Measurements from ENCODE around the gene UBALD2.

The UBALD2 gene

GRCh38 chr17:76272541-76273444 is 7.6 kb downstream of the UBALD2 start:
- H3K27ac ChIP-seq (ENCODE audit: insufficient read depth, low read depth, low read length, poor library complexity, severe bottlenecking) = peak overlapping the region; percentile 3
- 86 to 87% methylated on average over 19 of the region's 19 CpGs for WGBS, 2 experiments
- peaks cover 26% of the 10 kb centered on the region for H3K4me1 ChIP-seq (ENCODE audit: control insufficient read depth, insufficient read depth, low read length)
- H3K9me3 ChIP-seq (ENCODE audit: control insufficient read depth, low read length) = no peaks in the 10 kb centered on the region
- no peaks in the 10 kb centered on the region for H3K36me3 ChIP-seq (ENCODE audit: control insufficient read depth, insufficient read depth, low read length)
- no peaks in the 10 kb centered on the region for H3K27me3 ChIP-seq (ENCODE audit: control insufficient read depth, insufficient read depth, low read length, poor library complexity, severe bottlenecking)
- H3K4me3 ChIP-seq (ENCODE audit: insufficient read depth, low read depth, low read length) = no peak overlapping the region

- Histone ChIP-seq H3K4me1 (ENCODE audit: control insufficient read depth, insufficient read depth, low read length) (peaks cover 19% of the 10 kb centered on the region), H3K36me3 (ENCODE audit: control insufficient read depth, insufficient read depth, low read length) (no peaks in the 10 kb centered on the region), H3K4me3 (ENCODE audit: insufficient read depth, low read depth, low read length) (no peak overlapping the region), H3K27ac (ENCODE audit: insufficient read depth, low read depth, low read length, poor library complexity, severe bottlenecking) (no peak overlapping the region), H3K9me3 (ENCODE audit: control insufficient read depth, low read length) (no peaks in the 10 kb centered on the region), H3K27me3 (ENCODE audit: control insufficient read depth, insufficient read depth, low read length, poor library complexity, severe bottlenecking) (no peaks in the 10 kb centered on the region)
- 91 to 93% methylated on average over 26 of the region's 26 CpGs for WGBS, 2 experiments
Observed at GRCh38 chr17:76273445-76274111, 8.4 kb downstream of the UBALD2 start.

GRCh38 chr17:76274112-76274956 is 9.2 kb downstream of the UBALD2 start:
- Histone ChIP-seq H3K9me3 (ENCODE audit: control insufficient read depth, low read length) (no peaks in the 10 kb centered on the region), H3K36me3 (ENCODE audit: control insufficient read depth, insufficient read depth, low read length) (no peaks in the 10 kb centered on the region), H3K4me1 (ENCODE audit: control insufficient read depth, insufficient read depth, low read length) (peaks cover 15% of the 10 kb centered on the region), H3K4me3 (ENCODE audit: insufficient read depth, low read depth, low read length) (no peak overlapping the region), H3K27ac (ENCODE audit: insufficient read depth, low read depth, low read length, poor library complexity, severe bottlenecking) (no peak overlapping the region), H3K27me3 (ENCODE audit: control insufficient read depth, insufficient read depth, low read length, poor library complexity, severe bottlenecking) (no peaks in the 10 kb centered on the region)
- WGBS, 2 experiments = 90% methylated on average over 21 of the region's 21 CpGs

GRCh38 chr17:76275382-76276068 is 10.4 kb downstream of the UBALD2 start:
- H3K9me3 ChIP-seq (ENCODE audit: control insufficient read depth, low read length) = no peaks in the 10 kb centered on the region
- no peak overlapping the region for H3K4me3 ChIP-seq (ENCODE audit: insufficient read depth, low read depth, low read length)
- no peak overlapping the region for H3K27ac ChIP-seq (ENCODE audit: insufficient read depth, low read depth, low read length, poor library complexity, severe bottlenecking)
- H3K4me1 ChIP-seq (ENCODE audit: control insufficient read depth, insufficient read depth, low read length) = peaks cover 11% of the 10 kb centered on the region
- WGBS, 2 experiments = 92% methylated on average over 22 of the region's 22 CpGs
- no peaks in the 10 kb centered on the region for H3K27me3 ChIP-seq (ENCODE audit: control insufficient read depth, insufficient read depth, low read length, poor library complexity, severe bottlenecking)
- no peaks in the 10 kb centered on the region for H3K36me3 ChIP-seq (ENCODE audit: control insufficient read depth, insufficient read depth, low read length)

GRCh38 chr17:76276069-76276431 is 10.9 kb downstream of the UBALD2 start:
- H3K27ac ChIP-seq (ENCODE audit: insufficient read depth, low read depth, low read length, poor library complexity, severe bottlenecking) = no peak overlapping the region

GRCh38 chr17:76276461-76277299 is 11.5 kb downstream of the UBALD2 start:
- Histone ChIP-seq H3K27me3 (ENCODE audit: control insufficient read depth, insufficient read depth, low read length, poor library complexity, severe bottlenecking) (no peaks in the 10 kb centered on the region), H3K36me3 (ENCODE audit: control insufficient read depth, insufficient read depth, low read length) (no peaks in the 10 kb centered on the region), H3K4me1 (ENCODE audit: control insufficient read depth, insufficient read depth, low read length) (peaks cover 11% of the 10 kb centered on the region), H3K9me3 (ENCODE audit: control insufficient read depth, low read length) (no peaks in the 10 kb centered on the region), H3K4me3 (ENCODE audit: insufficient read depth, low read depth, low read length) (no peak overlapping the region), H3K27ac (ENCODE audit: insufficient read depth, low read depth, low read length, poor library complexity, severe bottlenecking) (peak overlapping the region; percentile 42)
- WGBS, 2 experiments = 89% methylated on average over 19 of the region's 19 CpGs

More at GRCh38 chr17:76276069-76276431, 10.9 kb downstream of the UBALD2 start:
- Histone ChIP-seq H3K9me3 (ENCODE audit: control insufficient read depth, low read length) (no peaks in the 10 kb centered on the region), H3K27me3 (ENCODE audit: control insufficient read depth, insufficient read depth, low read length, poor library complexity, severe bottlenecking) (no peaks in the 10 kb centered on the region), H3K4me1 (ENCODE audit: control insufficient read depth, insufficient read depth, low read length) (peaks cover 11% of the 10 kb centered on the region), H3K4me3 (ENCODE audit: insufficient read depth, low read depth, low read length) (no peak overlapping the region), H3K36me3 (ENCODE audit: control insufficient read depth, insufficient read depth, low read length) (no peaks in the 10 kb centered on the region)
- WGBS, 2 experiments = 95 to 96% methylated on average over 10 to 11 of the region's 11 CpGs

- WGBS, 2 experiments = 94 to 95% methylated on average over 31 of the region's 31 CpGs
Observed at GRCh38 chr17:76277300-76278267, 12.4 kb downstream of the UBALD2 start.

GRCh38 chr17:76278268-76278908 is 13.2 kb downstream of the UBALD2 start:
- no peak overlapping the region for H3K4me3 ChIP-seq (ENCODE audit: insufficient read depth, low read depth, low read length)
- H3K27ac ChIP-seq (ENCODE audit: insufficient read depth, low read depth, low read length, poor library complexity, severe bottlenecking) = no peak overlapping the region
- H3K36me3 ChIP-seq (ENCODE audit: control insufficient read depth, insufficient read depth, low read length) = no peaks in the 10 kb centered on the region
- H3K9me3 ChIP-seq (ENCODE audit: control insufficient read depth, low read length) = no peaks in the 10 kb centered on the region
- 91 to 92% methylated on average over 19 of the region's 19 CpGs for WGBS, 2 experiments
- H3K4me1 ChIP-seq (ENCODE audit: control insufficient read depth, insufficient read depth, low read length) = peaks cover 5% of the 10 kb centered on the region
- H3K27me3 ChIP-seq (ENCODE audit: control insufficient read depth, insufficient read depth, low read length, poor library complexity, severe bottlenecking) = no peaks in the 10 kb centered on the region

More at GRCh38 chr17:76277300-76278267, 12.4 kb downstream of the UBALD2 start:
- Histone ChIP-seq H3K27me3 (ENCODE audit: control insufficient read depth, insufficient read depth, low read length, poor library complexity, severe bottlenecking) (no peaks in the 10 kb centered on the region), H3K4me3 (ENCODE audit: insufficient read depth, low read depth, low read length) (no peak overlapping the region), H3K36me3 (ENCODE audit: control insufficient read depth, insufficient read depth, low read length) (no peaks in the 10 kb centered on the region), H3K27ac (ENCODE audit: insufficient read depth, low read depth, low read length, poor library complexity, severe bottlenecking) (no peak overlapping the region), H3K4me1 (ENCODE audit: control insufficient read depth, insufficient read depth, low read length) (peaks cover 5% of the 10 kb centered on the region), H3K9me3 (ENCODE audit: control insufficient read depth, low read length) (no peaks in the 10 kb centered on the region)

Measured in ectodermal cell (in vitro differentiated cells).